ENCODE data around the gene DNAH6. TPM values are rescaled to one million over a fixed set of nuclear protein-coding genes. Genes with fewer than 3 reads are reported as not detected.

The DNAH6 gene
- total and polyA plus RNA-seq, 2 of the 8 experiments (the other 6 are each of a cell fraction or from before 2014, with no cell fraction given) = 0.06 to 0.43 TPM

- Histone ChIP-seq H3K79me1 (ENCODE audit: low read depth, low read length) (peaks cover 2% of the 10 kb centered on the region), H2AK5ac (ENCODE audit: low read depth, low read length) (peak overlapping the region; percentile 91), H3K36me3 (ENCODE audit: control insufficient read depth in 2 of 4, insufficient read depth in 4 of 4, low read length in 3 of 4) (no peaks in the 10 kb centered on the region), H3K4ac (replicated peaks; ENCODE audit: insufficient read length, low read depth, low read length) (peak overlapping the region; percentile 42), H3K14ac (ENCODE audit: insufficient read length) (no peak overlapping the region), H4K91ac (replicated peaks; ENCODE audit: insufficient read length, low read length) (no peak overlapping the region), H3K27ac (ENCODE audit: low read depth, low read length) (no peak overlapping the region), H3K9me3 (ENCODE audit: insufficient read depth in 2 of 2, low read depth in 1 of 2, low read length in 1 of 2) (no peaks in the 10 kb centered on the region), H2AFZ (ENCODE audit: low read length) (no peak overlapping the region), H3K56ac (replicated peaks; ENCODE audit: insufficient read length, low read depth, low read length) (no peak overlapping the region), H3K4me2 (ENCODE audit: insufficient read depth in 1 of 2, low read depth in 2 of 2, low read length in 2 of 2) (peak overlapping the region in 1 of 2 experiments; percentile 65; a peak in 1 of 4 replicates), H3K79me2 (ENCODE audit: control insufficient read depth in 1 of 2, insufficient read depth in 2 of 2, low read length in 2 of 2) (no peaks in the 10 kb centered on the region), H2BK120ac (replicated peaks; ENCODE audit: low read depth, low read length) (no peak overlapping the region), H4K5ac (ENCODE audit: insufficient read length, low read depth, low read length) (no peak overlapping the region), H4K20me1 (replicated peaks in 1 of 2; ENCODE audit: control insufficient read depth in 1 of 2, insufficient read depth in 2 of 2, low read length in 2 of 2) (peaks cover 0 to 3% of the 10 kb centered on the region in 2 experiments), H3K23me2 (ENCODE audit: low read depth, low read length) (no peaks in the 10 kb centered on the region; the same call in 1 of the 2 replicates), H3K4me3 (ENCODE audit: extremely low read depth in 1 of 4, insufficient read depth in 2 of 4, low read depth in 3 of 4, low read length in 4 of 4) (no peak overlapping the region), H2BK15ac (ENCODE audit: low read length) (peak overlapping the region; percentile 35; the same call in 1 of the 2 replicates), H2BK5ac (ENCODE audit: low read depth, low read length) (peak overlapping the region; percentile 19; the same call in 1 of the 2 replicates), H2BK12ac (ENCODE audit: low read depth, low read length) (peak overlapping the region; percentile 96), H4K8ac (ENCODE audit: extremely low read depth, insufficient read depth, low read length) (no peak overlapping the region), H3K27me3 (replicated peaks in 1 of 4; ENCODE audit: control insufficient read depth in 3 of 4, extremely low read depth in 1 of 4, insufficient read depth in 3 of 4, low read length in 3 of 4) (peaks cover 16 to 36% (median 30%) of the 10 kb centered on the region in 4 experiments), H3K23ac (ENCODE audit: insufficient read length) (no peak overlapping the region), H3K9ac (replicated peaks in 1 of 4; ENCODE audit: extremely low read depth in 1 of 4, low read depth in 3 of 4, low read length in 3 of 4) (no peak overlapping the region), H3K4me1 (replicated peaks in 1 of 4; ENCODE audit: control insufficient read depth in 3 of 4, insufficient read depth in 4 of 4, low read length in 3 of 4) (peaks cover 7 to 18% (median 12%) of the 10 kb centered on the region in 4 experiments), H3K18ac (ENCODE audit: extremely low read depth, low read length) (0 out of 2 replicates have a peak overlapping the region, but pooled peaks have one; percentile 9), H2BK20ac (ENCODE audit: low read length) (peak overlapping the region; percentile 96)
- no peak for FAIRE-seq
- 74% methylated on average over 4 of the region's 4 CpGs; no CpG with 5 or more reads in 1 of the 2 experiments for WGBS, 2 experiments (ENCODE audit: extremely low coverage in 1 of 2, insufficient coverage in 1 of 2, insufficient read length in 1 of 2, insufficient replicate concordance in 2 of 2, low coverage in 1 of 2, low lambda C conversion rate in 2 of 2, missing lambda C conversion rate in 1 of 2)
- no peak for DNase-seq (ENCODE audit: low read depth in 1 of 2, low spot score in 2 of 2)
- CTCF ChIA-PET (ENCODE audit: partially characterized antibody) = interaction anchor here (1.6 kb wide), 1 partner anchor 22 kb away, joined by 5 read pairs; no protein-coding TSS in a partner anchor
- POLR2A ChIA-PET (ENCODE audit: partially characterized antibody) = interaction anchor here (0.6 kb wide), 1 partner anchor 65 kb away, joined by 3 read pairs; no protein-coding TSS in a partner anchor
- TF ChIP-seq NRF1 (IDR thresholded peaks at IDR 0.05; ENCODE audit: low read depth, low read length) = no peak
- TF ChIP-seq MAFK (IDR thresholded peaks at IDR 0.05; ENCODE audit: low read depth, low read length) = no peak
These were observed 338.6 kb downstream of the DNAH6 start for GRCh38 chr2:84854850-84855249.
